SU-DHL-6 (cell line): ENCODE results near the gene KCNK4.

ENCODE experiments used
- H2AFZ ChIP-seq: fragments of 200-600 bp; sonication (generic); 2 replicates; pipeline ENCODE4 v1.6.1; 2014; ENCODE audit warnings: low read depth, mild to moderate bottlenecking, moderate library complexity, mixed read lengths, antibody characterized with exemption, low read length; ENCODE audit not compliant: severe bottlenecking
- H3F3A ChIP-seq: fragments of 200-600 bp; shearing (Covaris generic); 2 replicates; pipeline ENCODE4 v1.6.0; 2016; ENCODE audit warnings: antibody characterized with exemption, mild to moderate bottlenecking; ENCODE audit not compliant: insufficient read depth
- H3K27ac ChIP-seq: fragments of 200-600 bp; sonication (generic); 2 replicates; pipeline ENCODE4 v1.5.1; 2016; ENCODE audit warnings: low read depth, mild to moderate bottlenecking, low read length, moderate library complexity, mixed read lengths
- H3K27me3 ChIP-seq: fragments of 200-600 bp; sonication (generic), shearing (Covaris generic); 2 replicates; pipeline ENCODE4 v1.6.0; 2014; ENCODE audit warnings: mild to moderate bottlenecking, low read length
- H3K36me3 ChIP-seq: fragments of 200-600 bp; sonication (generic); 2 replicates; pipeline ENCODE4 v1.6.1; 2014; ENCODE audit warnings: mild to moderate bottlenecking, low read length, mixed read lengths
- H3K4me2 ChIP-seq: fragments of 300-600, 200-600 bp; shearing (Covaris generic), sonication (generic); 2 replicates; pipeline ENCODE4 v1.6.0; 2014; ENCODE audit warnings: low read length, low read depth, mild to moderate bottlenecking; ENCODE audit not compliant: poor library complexity, severe bottlenecking
- H3K4me3 ChIP-seq: fragments of 200-600 bp; sonication (generic); 2 replicates; pipeline ENCODE4 v1.5.1; 2014; ENCODE audit warnings: antibody characterized with exemption, low read length, mild to moderate bottlenecking, mixed read lengths; ENCODE audit not compliant: insufficient read depth, poor library complexity, severe bottlenecking
- H3K79me2 ChIP-seq: fragments of 200-600 bp; sonication (generic); 2 replicates; pipeline ENCODE4 v1.6.1; 2014; ENCODE audit warnings: mild to moderate bottlenecking, low read length, moderate library complexity; ENCODE audit not compliant: insufficient read depth
- H3K9ac ChIP-seq: fragments of 200-600 bp; sonication (generic); 2 replicates; pipeline ENCODE4 v1.7.0; 2014; ENCODE audit warnings: mild to moderate bottlenecking, low read length
- H3K9me2 ChIP-seq: fragments of 200-600 bp; sonication (generic); replicated peaks from 2 replicates; pipeline ENCODE4 v1.6.1; 2014; ENCODE audit warnings: low read length; ENCODE audit not compliant: insufficient read depth
- H3K9me3 ChIP-seq: fragments of 200-600 bp; sonication (generic); 2 replicates; pipeline ENCODE4 v1.6.1; 2014; ENCODE audit warnings: low read length, mixed read lengths; ENCODE audit not compliant: insufficient read depth
- H4K20me1 ChIP-seq: fragments of 200-600 bp; sonication (generic); 2 replicates; pipeline ENCODE4 v1.6.1; 2014; ENCODE audit warnings: low read depth, mild to moderate bottlenecking, antibody characterized with exemption, low read length, moderate library complexity, mixed read lengths
- CTCF ChIP-seq: fragments of 200-600 bp; sonication (generic); IDR thresholded peaks from one replicate; pipeline ENCODE4 v1.5.1; 2017; ENCODE audit warnings: antibody characterized with exemption, mild to moderate bottlenecking, low read length, moderate library complexity; ENCODE audit not compliant: insufficient read depth, poor library complexity, severe bottlenecking
- EZH2phosphoT487 ChIP-seq: fragments of 200-600 bp; sonication (generic), shearing (Covaris generic); conservative IDR thresholded peaks from 2 replicates; pipeline ENCODE4 v1.6.1; 2018; ENCODE audit warnings: mild to moderate bottlenecking, antibody characterized with exemption, low read length, moderate library complexity, mixed read lengths

The KCNK4 gene

GRCh38 chr11:64348383-64349024 lies 57.4 kb downstream of the KCNK4 start:
- no peaks in the 10 kb centered on the region for H3K9me2 ChIP-seq
- no peak overlapping the region for H3K27ac ChIP-seq
- no peaks in the 10 kb centered on the region for H4K20me1 ChIP-seq
- no peaks in the 10 kb centered on the region for H3K79me2 ChIP-seq
- no peak overlapping the region for H3K4me2 ChIP-seq
- H3K4me3 ChIP-seq: no peak overlapping the region
- H3K9me3 ChIP-seq: no peaks in the 10 kb centered on the region
- no peaks in the 10 kb centered on the region for H3K36me3 ChIP-seq
- no peak overlapping the region for H3K9ac ChIP-seq
- H3F3A ChIP-seq: no peaks in the 10 kb centered on the region
- no peaks in the 10 kb centered on the region for H3K27me3 ChIP-seq
- H2AFZ ChIP-seq: no peak overlapping the region
- TF ChIP-seq CTCF: no peak
- no peak for TF ChIP-seq EZH2phosphoT487

GRCh38 chr11:64349025-64349387 lies 57.9 kb downstream of the KCNK4 start:
- no peak overlapping the region for H3K4me2 ChIP-seq

GRCh38 chr11:64349404-64349803 lies 58.3 kb downstream of the KCNK4 start:
- Histone ChIP-seq H3K9me3 (no peaks in the 10 kb centered on the region), H3F3A (no peaks in the 10 kb centered on the region), H3K9me2 (no peaks in the 10 kb centered on the region), H3K27me3 (no peaks in the 10 kb centered on the region), H3K27ac (no peak overlapping the region), H2AFZ (no peak overlapping the region), H3K36me3 (no peaks in the 10 kb centered on the region), H3K4me3 (no peak overlapping the region), H3K9ac (no peak overlapping the region), H3K4me2 (no peak overlapping the region), H3K79me2 (no peaks in the 10 kb centered on the region), H4K20me1 (no peaks in the 10 kb centered on the region)
- TF ChIP-seq CTCF (no peak), EZH2phosphoT487 (no peak)

More at GRCh38 chr11:64349025-64349387, 57.9 kb downstream of the KCNK4 start:
- H3F3A ChIP-seq: no peaks in the 10 kb centered on the region
- H3K36me3 ChIP-seq: no peaks in the 10 kb centered on the region
- no peaks in the 10 kb centered on the region for H3K79me2 ChIP-seq
- H3K9ac ChIP-seq: no peak overlapping the region
- H3K27me3 ChIP-seq: no peaks in the 10 kb centered on the region
- H4K20me1 ChIP-seq: no peaks in the 10 kb centered on the region
- H2AFZ ChIP-seq: no peak overlapping the region
- TF ChIP-seq EZH2phosphoT487 (no peak), CTCF (no peak)
- H3K27ac ChIP-seq: no peak overlapping the region
- no peaks in the 10 kb centered on the region for H3K9me2 ChIP-seq
- no peak overlapping the region for H3K4me3 ChIP-seq
- no peaks in the 10 kb centered on the region for H3K9me3 ChIP-seq
